PC-9 (cell line): ENCODE data around the gene HOXB3.

Experiments used
- CTCF ChIP-seq: fragments of 200-600 bp; sonication (generic); conservative IDR thresholded peaks from 2 replicates; pipeline ENCODE4 v1.6.1; 2017; ENCODE audit warnings: mixed run types, antibody characterized with exemption, mild to moderate bottlenecking, moderate library complexity
- EZH2 ChIP-seq: fragments of 200-600 bp; sonication (generic); IDR thresholded peaks from 2 replicates; pipeline ENCODE4 v1.8.0; 2017; ENCODE audit warnings: antibody characterized with exemption, low read depth

DNA sequence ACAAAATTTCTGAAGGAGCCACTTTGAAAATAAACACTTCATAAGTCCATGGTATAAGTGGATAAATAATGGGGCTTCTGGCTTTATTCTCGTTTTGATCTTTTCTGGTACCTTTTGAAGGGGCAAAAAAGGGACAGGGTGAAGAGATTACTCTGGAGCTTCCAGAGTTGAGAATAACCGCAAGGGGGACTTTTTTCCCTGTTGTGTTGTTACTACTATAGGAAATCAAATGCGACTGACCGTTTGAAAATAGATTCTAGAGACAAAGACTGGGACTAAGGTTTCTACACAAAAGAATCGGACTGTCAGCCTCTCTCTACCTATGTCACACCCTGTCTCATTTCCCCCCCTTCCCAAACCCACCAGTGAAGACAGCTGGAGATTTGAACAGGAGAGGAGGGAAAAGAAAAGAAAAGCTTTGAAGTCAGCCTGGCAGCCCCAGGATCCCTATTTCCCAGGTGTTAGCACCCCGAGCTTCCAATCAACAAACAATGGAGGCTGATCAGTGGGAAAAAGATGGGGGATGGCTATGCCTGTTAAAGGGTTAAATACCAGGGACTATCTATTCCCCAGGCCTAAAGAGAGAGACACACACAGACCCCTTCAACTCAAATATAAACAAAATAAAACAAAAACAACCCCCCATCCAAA lies 20.2 kb downstream of the HOXB3 start:
- TF ChIP-seq CTCF (no peak), EZH2 (no peak)
